Measurements from ENCODE around the gene MLH1. TPM values are rescaled to one million over a fixed set of nuclear protein-coding genes. Genes with fewer than 3 reads are reported as not detected.

Gene MLH1
- total RNA-seq, 1 donor from 2014 or later, result 43.8 TPM

- H3K4me3 Mint-ChIP-seq (ENCODE audit: low read depth), result no peak overlapping the region
- H3K27me3 Mint-ChIP-seq, result no peaks in the 10 kb centered on the region
- peaks cover 15% of the 10 kb centered on the region for H3K36me3 Mint-ChIP-seq (ENCODE audit: insufficient read depth)
- TF ChIP-seq, protein P1, sequence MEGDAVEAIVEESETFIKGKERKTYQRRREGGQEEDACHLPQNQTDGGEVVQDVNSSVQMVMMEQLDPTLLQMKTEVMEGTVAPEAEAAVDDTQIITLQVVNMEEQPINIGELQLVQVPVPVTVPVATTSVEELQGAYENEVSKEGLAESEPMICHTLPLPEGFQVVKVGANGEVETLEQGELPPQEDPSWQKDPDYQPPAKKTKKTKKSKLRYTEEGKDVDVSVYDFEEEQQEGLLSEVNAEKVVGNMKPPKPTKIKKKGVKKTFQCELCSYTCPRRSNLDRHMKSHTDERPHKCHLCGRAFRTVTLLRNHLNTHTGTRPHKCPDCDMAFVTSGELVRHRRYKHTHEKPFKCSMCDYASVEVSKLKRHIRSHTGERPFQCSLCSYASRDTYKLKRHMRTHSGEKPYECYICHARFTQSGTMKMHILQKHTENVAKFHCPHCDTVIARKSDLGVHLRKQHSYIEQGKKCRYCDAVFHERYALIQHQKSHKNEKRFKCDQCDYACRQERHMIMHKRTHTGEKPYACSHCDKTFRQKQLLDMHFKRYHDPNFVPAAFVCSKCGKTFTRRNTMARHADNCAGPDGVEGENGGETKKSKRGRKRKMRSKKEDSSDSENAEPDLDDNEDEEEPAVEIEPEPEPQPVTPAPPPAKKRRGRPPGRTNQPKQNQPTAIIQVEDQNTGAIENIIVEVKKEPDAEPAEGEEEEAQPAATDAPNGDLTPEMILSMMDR (IDR thresholded peaks at IDR 0.05; ENCODE audit: unreplicated experiment), result no peak
- H3K9me3 Mint-ChIP-seq (ENCODE audit: low read depth), result no peaks in the 10 kb centered on the region
- H3K27ac Mint-ChIP-seq, result no peak overlapping the region
- no peak for DNase-seq (ENCODE audit: low spot score, unreplicated experiment)
- H3K4me1 Mint-ChIP-seq (ENCODE audit: low read depth), result peaks cover 34% of the 10 kb centered on the region
Measured at GRCh38 chr3:36991923-36992805, 1.2 kb upstream of the MLH1 start.

DNA sequence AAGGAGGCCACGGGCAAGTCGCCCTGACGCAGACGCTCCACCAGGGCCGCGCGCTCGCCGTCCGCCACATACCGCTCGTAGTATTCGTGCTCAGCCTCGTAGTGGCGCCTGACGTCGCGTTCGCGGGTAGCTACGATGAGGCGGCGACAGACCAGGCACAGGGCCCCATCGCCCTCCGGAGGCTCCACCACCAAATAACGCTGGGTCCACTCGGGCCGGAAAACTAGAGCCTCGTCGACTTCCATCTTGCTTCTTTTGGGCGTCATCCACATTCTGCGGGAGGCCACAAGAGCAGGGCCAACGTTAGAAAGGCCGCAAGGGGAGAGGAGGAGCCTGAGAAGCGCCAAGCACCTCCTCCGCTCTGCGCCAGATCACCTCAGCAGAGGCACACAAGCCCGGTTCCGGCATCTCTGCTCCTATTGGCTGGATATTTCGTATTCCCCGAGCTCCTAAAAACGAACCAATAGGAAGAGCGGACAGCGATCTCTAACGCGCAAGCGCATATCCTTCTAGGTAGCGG, 452 bp upstream of the MLH1 start, which contains the start of gene EPM2AIP1:
TSS of gene EPM2AIP1 (minus strand) at position 326 of the 520 bp plus-strand sequence. CDS start at position 272, 54 bp downstream.
- no peaks in the 10 kb centered on the region for H3K27me3 Mint-ChIP-seq
- H3K27ac Mint-ChIP-seq, result no peak within 1 kb of the TSS
- DNase-seq (ENCODE audit: low spot score, unreplicated experiment), result peak; percentile 65
- H3K4me3 Mint-ChIP-seq (ENCODE audit: low read depth), result no peak within 1 kb of the TSS
- H3K4me1 Mint-ChIP-seq (ENCODE audit: low read depth), result peaks cover 34% of the 10 kb centered on the region
- H3K36me3 Mint-ChIP-seq (ENCODE audit: insufficient read depth), result peaks cover 17% of the 10 kb centered on the region
- TF ChIP-seq, protein P1 (IDR thresholded peaks at IDR 0.05; ENCODE audit: unreplicated experiment), result peak; percentile 49
- H3K9me3 Mint-ChIP-seq (ENCODE audit: low read depth), result no peaks in the 10 kb centered on the region

- no peak overlapping the region for H3K4me3 Mint-ChIP-seq (ENCODE audit: low read depth)
- H3K27me3 Mint-ChIP-seq, result no peaks in the 10 kb centered on the region
- no peaks in the 10 kb centered on the region for H3K9me3 Mint-ChIP-seq (ENCODE audit: low read depth)
- TF ChIP-seq, protein P1 (IDR thresholded peaks at IDR 0.05; ENCODE audit: unreplicated experiment), result no peak
- no peak overlapping the region for H3K27ac Mint-ChIP-seq
- DNase-seq (ENCODE audit: low spot score, unreplicated experiment), result no peak
- peaks cover 16% of the 10 kb centered on the region for H3K36me3 Mint-ChIP-seq (ENCODE audit: insufficient read depth)
- no peaks in the 10 kb centered on the region for H3K4me1 Mint-ChIP-seq (ENCODE audit: low read depth)
Measured at GRCh38 chr3:37014620-37015019, 21.3 kb downstream of the MLH1 start.

DNA sequence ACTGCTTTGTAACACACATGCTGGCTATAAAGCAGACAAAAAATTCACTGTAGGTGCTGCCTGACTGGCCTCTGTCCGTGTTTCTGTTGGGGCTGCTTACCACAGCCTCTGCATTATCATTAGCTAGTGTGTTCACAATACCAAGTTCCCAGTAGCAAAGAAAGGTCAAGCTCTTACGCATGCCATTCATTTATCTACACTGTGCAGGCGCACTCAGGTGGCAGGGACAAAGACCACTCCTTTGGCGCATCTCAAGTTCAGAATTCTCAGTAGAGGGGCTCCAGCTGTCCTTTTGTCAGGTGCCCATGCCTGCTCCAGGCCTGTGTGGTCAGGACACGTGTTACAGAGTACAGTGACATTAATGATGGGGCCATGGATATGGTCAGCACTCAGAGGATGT, 22.3 kb downstream of the MLH1 start:
- DNase-seq (ENCODE audit: low spot score, unreplicated experiment), result no peak
- H3K27ac Mint-ChIP-seq, result no peak overlapping the region
- no peaks in the 10 kb centered on the region for H3K27me3 Mint-ChIP-seq
- peaks cover 21% of the 10 kb centered on the region for H3K36me3 Mint-ChIP-seq (ENCODE audit: insufficient read depth)
- no peaks in the 10 kb centered on the region for H3K9me3 Mint-ChIP-seq (ENCODE audit: low read depth)
- no peaks in the 10 kb centered on the region for H3K4me1 Mint-ChIP-seq (ENCODE audit: low read depth)
- TF ChIP-seq, protein P1 (IDR thresholded peaks at IDR 0.05; ENCODE audit: unreplicated experiment), result no peak
- no peak overlapping the region for H3K4me3 Mint-ChIP-seq (ENCODE audit: low read depth)

DNA sequence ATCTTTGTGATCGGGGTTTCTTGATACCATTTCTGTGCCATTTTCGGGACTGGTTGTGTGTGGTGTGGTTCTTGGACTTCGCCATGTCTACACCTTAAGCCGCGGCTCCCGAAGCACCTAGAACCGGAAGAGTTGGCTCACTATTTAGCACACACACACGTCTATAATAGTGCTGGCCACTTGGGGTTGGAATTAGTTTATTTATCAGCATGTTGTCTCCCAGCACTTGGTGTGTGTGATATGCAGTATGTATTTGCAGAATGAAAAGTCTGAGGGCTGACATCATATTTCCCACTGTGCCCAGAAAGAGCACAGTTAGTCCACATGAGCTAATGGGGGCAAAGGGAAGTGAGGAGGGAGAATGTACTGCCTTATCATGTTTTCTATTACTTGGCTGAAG, 23.6 kb downstream of the MLH1 start:
- no peak for DNase-seq (ENCODE audit: low spot score, unreplicated experiment)
- TF ChIP-seq, protein P1 (IDR thresholded peaks at IDR 0.05; ENCODE audit: unreplicated experiment), result no peak
- Mint-ChIP-seq H3K36me3 (ENCODE audit: insufficient read depth) (peaks cover 25% of the 10 kb centered on the region), H3K4me1 (ENCODE audit: low read depth) (no peaks in the 10 kb centered on the region), H3K27me3 (no peaks in the 10 kb centered on the region), H3K27ac (no peak overlapping the region), H3K9me3 (ENCODE audit: low read depth) (no peaks in the 10 kb centered on the region), H3K4me3 (ENCODE audit: low read depth) (no peak overlapping the region)

Measured in progenitor cell of endocrine pancreas (in vitro differentiated cells).